SK-N-SH treated with all-trans-retinoic acid at 6 μM for 48 hours (cell line): Measurements from ENCODE around the gene ARF5.

Source experiments
- ARNTL ChIP-seq: fragments of 450-650 bp; formaldehyde crosslinking; IDR thresholded peaks from 2 replicates; pipeline ENCODE4 v1.5.0; 2020; ENCODE audit warnings: low read depth, mild to moderate bottlenecking, moderate library complexity, borderline replicate concordance
- OSR1 ChIP-seq: fragments of 250-450 bp; sonication (Bioruptor Pico); IDR thresholded peaks from 2 replicates; pipeline ENCODE4 v1.8.0; 2022; ENCODE audit warnings: moderate library complexity, mild to moderate bottlenecking, inconsistent platforms
- RARB ChIP-seq: fragments of 250-450 bp; sonication (Bioruptor Pico); IDR thresholded peaks from 2 replicates; pipeline ENCODE4 v1.8.0; 2021; ENCODE audit warnings: mild to moderate bottlenecking, moderate library complexity
- SNAI2 ChIP-seq: fragments of 250-450 bp; sonication (Bioruptor Pico); IDR thresholded peaks from 2 replicates; pipeline ENCODE4 v1.5.0; 2020; ENCODE audit warnings: mild to moderate bottlenecking, moderate library complexity
- TOX ChIP-seq: fragments of 250-450 bp; sonication (Bioruptor Pico); IDR thresholded peaks from 2 replicates; pipeline ENCODE4 v1.8.0; 2021; ENCODE audit warnings: mild to moderate bottlenecking, moderate library complexity, borderline replicate concordance
- ZNF565 ChIP-seq: fragments of 450-650 bp; formaldehyde crosslinking; conservative IDR thresholded peaks from 2 replicates; pipeline ENCODE4 v1.5.0; 2020; ENCODE audit warnings: low read depth, mild to moderate bottlenecking, moderate library complexity
- TF ChIP-seq, protein P1 (sequence below): fragments of 250-450 bp; sonication (Bioruptor Pico); IDR thresholded peaks from 2 replicates; pipeline ENCODE4 v1.8.0; 2020; ENCODE audit warnings: mild to moderate bottlenecking, moderate library complexity, borderline replicate concordance
- TF ChIP-seq, protein P2 (sequence below): fragments of 250-450 bp; sonication (Bioruptor Pico); IDR thresholded peaks from 2 replicates; pipeline ENCODE4 v1.5.1; 2020; ENCODE audit warnings: low read depth, mild to moderate bottlenecking, moderate library complexity

GRCh38 chr7:127578711-127579275, 9.4 kb upstream of the ARF5 start:
- TF ChIP-seq, protein P1, sequence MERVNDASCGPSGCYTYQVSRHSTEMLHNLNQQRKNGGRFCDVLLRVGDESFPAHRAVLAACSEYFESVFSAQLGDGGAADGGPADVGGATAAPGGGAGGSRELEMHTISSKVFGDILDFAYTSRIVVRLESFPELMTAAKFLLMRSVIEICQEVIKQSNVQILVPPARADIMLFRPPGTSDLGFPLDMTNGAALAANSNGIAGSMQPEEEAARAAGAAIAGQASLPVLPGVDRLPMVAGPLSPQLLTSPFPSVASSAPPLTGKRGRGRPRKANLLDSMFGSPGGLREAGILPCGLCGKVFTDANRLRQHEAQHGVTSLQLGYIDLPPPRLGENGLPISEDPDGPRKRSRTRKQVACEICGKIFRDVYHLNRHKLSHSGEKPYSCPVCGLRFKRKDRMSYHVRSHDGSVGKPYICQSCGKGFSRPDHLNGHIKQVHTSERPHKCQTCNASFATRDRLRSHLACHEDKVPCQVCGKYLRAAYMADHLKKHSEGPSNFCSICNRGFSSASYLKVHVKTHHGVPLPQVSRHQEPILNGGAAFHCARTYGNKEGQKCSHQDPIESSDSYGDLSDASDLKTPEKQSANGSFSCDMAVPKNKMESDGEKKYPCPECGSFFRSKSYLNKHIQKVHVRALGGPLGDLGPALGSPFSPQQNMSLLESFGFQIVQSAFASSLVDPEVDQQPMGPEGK (CRISPR knock-in tag), result no peak
- no peak for TF ChIP-seq SNAI2
- no peak for TF ChIP-seq RARB (CRISPR knock-in tag)
- no peak for TF ChIP-seq TOX (CRISPR knock-in tag)
- TF ChIP-seq, protein P2, sequence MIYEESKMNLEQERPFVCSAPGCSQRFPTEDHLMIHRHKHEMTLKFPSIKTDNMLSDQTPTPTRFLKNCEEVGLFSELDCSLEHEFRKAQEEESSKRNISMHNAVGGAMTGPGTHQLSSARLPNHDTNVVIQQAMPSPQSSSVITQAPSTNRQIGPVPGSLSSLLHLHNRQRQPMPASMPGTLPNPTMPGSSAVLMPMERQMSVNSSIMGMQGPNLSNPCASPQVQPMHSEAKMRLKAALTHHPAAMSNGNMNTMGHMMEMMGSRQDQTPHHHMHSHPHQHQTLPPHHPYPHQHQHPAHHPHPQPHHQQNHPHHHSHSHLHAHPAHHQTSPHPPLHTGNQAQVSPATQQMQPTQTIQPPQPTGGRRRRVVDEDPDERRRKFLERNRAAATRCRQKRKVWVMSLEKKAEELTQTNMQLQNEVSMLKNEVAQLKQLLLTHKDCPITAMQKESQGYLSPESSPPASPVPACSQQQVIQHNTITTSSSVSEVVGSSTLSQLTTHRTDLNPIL (CRISPR knock-in tag), result no peak
- no peak for TF ChIP-seq OSR1
- no peak for TF ChIP-seq ZNF565
- no peak for TF ChIP-seq ARNTL
